Lower lobe of right lung (tissue), 2 donors: ENCODE measurements around the gene DYDC1. TPM values are rescaled to one million over a fixed set of nuclear protein-coding genes. Genes with fewer than 3 reads are reported as not detected.

Source experiments
- ATAC-seq, 2 donors: fragments of 200-7000 bp; cut with Tn5 transposase; one replicate each; pipeline ENCODE4 v1.9.1; 2020 to 2022; ENCODE audit warnings: mild to moderate bottlenecking in 2 of 2, moderate library complexity in 2 of 2
- DNase-seq: peaks from one replicate; pipeline ENCODE4 v3.0.0-alpha.2; 2020
- H3K27ac ChIP-seq: fragments of 200-600 bp; one replicate; pipeline ENCODE4 v1.8.0; 2022
- H3K27me3 ChIP-seq: fragments of 200-600 bp; one replicate; pipeline ENCODE4 v1.8.0; 2022; ENCODE audit warnings: low read depth
- H3K36me3 ChIP-seq: fragments of 200-600 bp; one replicate; pipeline ENCODE4 v1.8.0; 2022; ENCODE audit warnings: mild to moderate bottlenecking
- H3K4me1 ChIP-seq: fragments of 200-600 bp; one replicate; pipeline ENCODE4 v1.8.0; 2022
- H3K4me3 ChIP-seq: fragments of 200-600 bp; one replicate; pipeline ENCODE4 v1.8.0; 2022; ENCODE audit warnings: mild to moderate bottlenecking
- H3K9me3 ChIP-seq: fragments of 200-600 bp; one replicate; pipeline ENCODE4 v1.8.0; 2022
- intact Hi-C: fragments of 100-400 bp; cut with DNase I; formaldehyde crosslinking; loops from one replicate; pipeline ENCODE4 v1.11.0; 2022
- total RNA-seq: library from RNA; stranded (reverse); fragmentation: NEBNext Ultra II Directional; extraction: Animal tissue kit (Norgen Biotek cat#: 25700); gene quantifications from one replicate; pipeline ENCODE4 v1.2.1, GENCODE V29; 2021
- TF ChIP-seq, protein P1 (sequence below): fragments of 200-600 bp; IDR thresholded peaks from one replicate; pipeline ENCODE4 v1.8.0; 2022; ENCODE audit warnings: antibody characterized with exemption, mild to moderate bottlenecking
- donor health status: DM: no; HTN: yes; CAD: no; lungs with severe emphysema.

The DYDC1 gene
- total RNA-seq, 1 donor from 2014 or later: 0.77 TPM

DNA sequence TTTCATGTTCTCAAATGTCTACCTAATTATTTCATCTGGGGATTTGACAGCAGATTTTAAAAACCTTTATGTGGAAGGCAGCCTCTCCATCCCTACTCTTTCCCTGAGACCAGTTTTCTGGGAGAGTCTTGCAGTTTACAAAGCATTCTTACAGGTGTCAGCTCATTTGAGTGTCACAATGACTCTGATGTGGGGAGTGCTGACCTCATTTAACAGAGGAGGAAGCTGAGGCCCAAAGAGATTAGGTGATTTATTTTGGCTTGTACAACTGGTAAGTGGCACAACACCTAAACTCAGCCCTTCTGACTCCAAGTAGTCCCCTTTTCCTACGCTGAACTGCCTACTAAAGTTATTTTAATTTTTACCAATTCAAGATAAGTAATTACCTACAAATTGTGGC lies 33.8 kb downstream of the DYDC1 start:
- H3K4me3 ChIP-seq: no peak overlapping the region
- H3K27me3 ChIP-seq: no peaks in the 10 kb centered on the region
- no peaks in the 10 kb centered on the region for H3K9me3 ChIP-seq
- H3K36me3 ChIP-seq: no peaks in the 10 kb centered on the region
- no peak for ATAC-seq
- no peak for DNase-seq
- no peak overlapping the region for H3K27ac ChIP-seq
- TF ChIP-seq, protein P1, sequence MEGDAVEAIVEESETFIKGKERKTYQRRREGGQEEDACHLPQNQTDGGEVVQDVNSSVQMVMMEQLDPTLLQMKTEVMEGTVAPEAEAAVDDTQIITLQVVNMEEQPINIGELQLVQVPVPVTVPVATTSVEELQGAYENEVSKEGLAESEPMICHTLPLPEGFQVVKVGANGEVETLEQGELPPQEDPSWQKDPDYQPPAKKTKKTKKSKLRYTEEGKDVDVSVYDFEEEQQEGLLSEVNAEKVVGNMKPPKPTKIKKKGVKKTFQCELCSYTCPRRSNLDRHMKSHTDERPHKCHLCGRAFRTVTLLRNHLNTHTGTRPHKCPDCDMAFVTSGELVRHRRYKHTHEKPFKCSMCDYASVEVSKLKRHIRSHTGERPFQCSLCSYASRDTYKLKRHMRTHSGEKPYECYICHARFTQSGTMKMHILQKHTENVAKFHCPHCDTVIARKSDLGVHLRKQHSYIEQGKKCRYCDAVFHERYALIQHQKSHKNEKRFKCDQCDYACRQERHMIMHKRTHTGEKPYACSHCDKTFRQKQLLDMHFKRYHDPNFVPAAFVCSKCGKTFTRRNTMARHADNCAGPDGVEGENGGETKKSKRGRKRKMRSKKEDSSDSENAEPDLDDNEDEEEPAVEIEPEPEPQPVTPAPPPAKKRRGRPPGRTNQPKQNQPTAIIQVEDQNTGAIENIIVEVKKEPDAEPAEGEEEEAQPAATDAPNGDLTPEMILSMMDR: no peak
- no peaks in the 10 kb centered on the region for H3K4me1 ChIP-seq
- intact Hi-C loops: no loop called here

DNA sequence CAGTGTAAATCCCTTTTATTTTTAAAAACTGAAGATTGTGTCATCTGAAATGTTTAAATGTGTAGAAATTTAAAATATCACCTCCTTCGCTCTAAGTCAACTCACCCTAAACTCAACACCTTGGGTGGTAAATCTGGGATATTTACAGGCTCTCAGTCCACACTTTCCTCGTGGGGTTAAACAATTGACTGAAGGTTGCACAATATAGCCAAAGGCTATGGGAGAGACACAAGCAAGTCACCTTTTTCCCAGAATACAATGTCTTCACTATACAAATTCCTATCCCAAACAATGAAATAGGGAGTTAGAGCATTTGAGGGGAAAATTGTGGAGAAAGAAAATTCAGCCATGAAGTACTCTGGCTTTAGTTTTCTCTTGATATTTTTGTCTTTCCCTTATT lies 34.4 kb downstream of the DYDC1 start:
- Histone ChIP-seq H3K27me3 (no peaks in the 10 kb centered on the region), H3K36me3 (no peaks in the 10 kb centered on the region), H3K4me1 (no peaks in the 10 kb centered on the region), H3K4me3 (no peak overlapping the region), H3K27ac (no peak overlapping the region), H3K9me3 (no peaks in the 10 kb centered on the region)
- ATAC-seq: no peak
- DNase-seq: no peak
- TF ChIP-seq, protein P1: no peak
- intact Hi-C loops: no loop called here

DNA sequence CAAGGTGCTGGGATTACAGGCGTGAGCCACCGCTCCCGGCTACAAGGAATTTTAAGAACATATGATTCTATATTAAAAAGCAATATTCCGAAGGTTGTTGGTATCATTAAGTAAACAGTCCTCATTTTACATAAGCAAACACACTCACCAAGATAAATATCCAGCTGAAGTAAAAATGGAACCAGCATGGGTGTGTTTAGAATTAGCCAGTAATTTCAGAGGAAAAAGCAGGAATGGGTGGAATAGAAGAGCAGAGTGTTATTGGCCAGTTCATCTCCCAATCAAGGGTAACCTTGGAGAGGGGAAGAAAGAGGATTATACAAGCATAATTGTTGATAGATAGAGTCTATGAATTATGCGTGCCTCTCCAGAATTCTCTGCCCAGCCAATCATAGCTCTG lies 35.4 kb downstream of the DYDC1 start:
- Histone ChIP-seq H3K36me3 (no peaks in the 10 kb centered on the region), H3K9me3 (no peaks in the 10 kb centered on the region), H3K27ac (no peak overlapping the region), H3K4me1 (no peaks in the 10 kb centered on the region), H3K4me3 (no peak overlapping the region), H3K27me3 (no peaks in the 10 kb centered on the region)
- intact Hi-C loops: no loop called here
- ATAC-seq (no peak), DNase-seq (no peak)
- TF ChIP-seq, protein P1: no peak

DNA sequence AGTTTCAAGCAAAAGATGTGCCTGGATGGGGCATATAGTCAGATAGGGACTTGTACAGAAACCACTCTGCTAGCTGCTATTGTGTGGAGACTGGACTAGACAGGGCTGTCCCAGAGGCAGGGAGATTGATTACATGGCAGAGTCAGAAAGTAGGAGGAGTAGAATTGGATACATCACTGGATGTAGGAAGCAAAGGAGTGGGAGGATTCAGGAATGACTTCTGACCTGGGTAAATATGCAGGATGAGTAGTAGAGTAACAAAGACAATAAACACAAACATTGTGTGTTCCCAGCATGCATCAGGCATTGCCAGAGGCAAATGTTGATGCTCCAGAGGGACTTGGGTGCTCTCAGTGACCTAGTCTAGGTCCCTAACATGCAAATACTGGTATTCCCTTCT lies 36.2 kb downstream of the DYDC1 start:
- no peak overlapping the region for H3K4me3 ChIP-seq
- no peaks in the 10 kb centered on the region for H3K27me3 ChIP-seq
- DNase-seq (no peak), ATAC-seq (no peak)
- H3K4me1 ChIP-seq: no peaks in the 10 kb centered on the region
- no peaks in the 10 kb centered on the region for H3K9me3 ChIP-seq
- TF ChIP-seq, protein P1: no peak
- intact Hi-C loops: no loop called here
- H3K27ac ChIP-seq: no peak overlapping the region
- no peaks in the 10 kb centered on the region for H3K36me3 ChIP-seq

DNA sequence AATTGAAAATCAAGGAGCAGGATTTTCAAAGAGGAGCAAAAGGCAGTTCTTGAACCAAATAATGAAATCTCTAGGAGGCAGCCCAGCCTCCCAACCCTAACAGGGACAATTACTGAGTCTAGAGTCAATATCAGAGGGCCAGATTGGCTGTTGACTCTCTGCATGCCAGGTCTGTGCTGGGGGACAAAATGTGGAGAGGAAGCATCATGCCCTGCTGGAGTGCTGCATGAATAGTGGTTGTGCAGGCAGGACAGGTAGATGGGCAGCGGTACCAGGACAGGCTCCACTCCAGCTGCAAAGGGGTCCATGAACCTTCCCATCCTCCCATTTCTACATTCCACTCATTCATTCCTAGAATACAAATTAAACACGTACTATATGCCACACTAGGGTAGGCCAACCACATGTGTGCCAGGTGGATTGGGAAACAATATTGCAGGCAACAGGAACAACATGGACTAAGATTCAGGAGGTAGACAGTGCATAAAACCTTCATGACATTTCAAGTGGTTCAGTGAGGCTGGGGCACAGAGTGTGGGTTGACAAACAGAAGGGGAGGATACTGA lies 36.7 kb downstream of the DYDC1 start:
- no peaks in the 10 kb centered on the region for H3K27me3 ChIP-seq
- ATAC-seq (no peak), DNase-seq (no peak)
- intact Hi-C loops: no loop called here
- H3K27ac ChIP-seq: no peak overlapping the region
- no peaks in the 10 kb centered on the region for H3K4me1 ChIP-seq
- H3K4me3 ChIP-seq: no peak overlapping the region
- no peaks in the 10 kb centered on the region for H3K9me3 ChIP-seq
- TF ChIP-seq, protein P1: no peak
- H3K36me3 ChIP-seq: no peaks in the 10 kb centered on the region

DNA sequence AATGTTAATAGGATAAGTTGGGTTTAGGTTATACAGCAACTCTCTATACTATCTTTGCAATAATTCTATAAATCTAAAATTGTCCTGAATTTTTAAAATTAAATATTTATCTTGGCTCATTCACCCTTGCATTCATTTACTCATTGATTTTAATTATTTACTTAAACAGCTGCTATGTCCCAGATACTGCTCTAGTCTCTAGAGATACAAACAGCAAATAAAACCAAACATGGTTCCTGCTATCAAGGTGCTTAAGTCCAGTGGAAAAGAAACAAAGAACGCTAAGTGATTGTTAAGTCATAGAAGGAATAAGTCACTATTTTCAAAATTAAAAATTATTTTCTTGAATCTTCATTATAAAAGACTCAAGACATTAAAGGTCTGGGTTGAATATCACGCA lies 37.2 kb downstream of the DYDC1 start:
- DNase-seq (no peak), ATAC-seq (no peak)
- Histone ChIP-seq H3K9me3 (no peaks in the 10 kb centered on the region), H3K4me3 (no peak overlapping the region), H3K36me3 (no peaks in the 10 kb centered on the region), H3K27ac (no peak overlapping the region), H3K4me1 (no peaks in the 10 kb centered on the region), H3K27me3 (no peaks in the 10 kb centered on the region)
- TF ChIP-seq, protein P1: no peak
- intact Hi-C loops: no loop called here
